BJ (cell line): ENCODE data around the gene TMEM178B. TPM values are rescaled to one million over a fixed set of nuclear protein-coding genes. Genes with fewer than 3 reads are reported as not detected.
"Not testable (repeated sequence)": the region's sequence is repeated elsewhere in the genome, so short reads cannot be mapped to it uniquely, and the experiment has no call there.

Experiments
- CTCF ChIA-PET: fragments of 350-600 bp; formaldehyde crosslinking; extraction: SDS; loops from one replicate; lab custom pipeline; 2021; ENCODE audit warnings: antibody characterized with exemption, inconsistent platforms; lab: Yijun Ruan, JAX
- POLR2A ChIA-PET: fragments of 300-600 bp; sonication (Branson Sonifier 250); formaldehyde crosslinking; extraction: SDS; loops from one replicate; lab custom pipeline; 2021; ENCODE audit warnings: antibody characterized with exemption; lab: Charles Lee
- DNase-seq: peaks from one replicate; pipeline ENCODE4 v3.0.0-alpha.2; 2011; ENCODE audit warnings: low read depth
- H3K27me3 ChIP-seq: 2 replicates; pipeline ENCODE4 v1.6.0; 2011; ENCODE audit warnings: low read length; ENCODE audit not compliant: control insufficient read depth, insufficient read depth
- H3K36me3 ChIP-seq: 2 replicates; pipeline ENCODE4 v1.5.1; 2011; ENCODE audit warnings: low read length; ENCODE audit not compliant: control insufficient read depth, insufficient read depth
- H3K4me3 ChIP-seq: 2 replicates; pipeline ENCODE4 v1.5.1; 2011; ENCODE audit warnings: low read depth, mild to moderate bottlenecking, control low read depth, low read length
- polyA plus RNA-seq: library from polyadenylated mRNA; depleted of rRNA; stranded (reverse); fragments of >200 nt; gene quantifications from 2 replicates; pipeline ENCODE4 v1.2.3, GENCODE V29; 2011
- TF ChIP-seq, protein P1 (sequence below): IDR thresholded peaks from 2 replicates; pipeline ENCODE4 v1.5.1; 2011; ENCODE audit warnings: low read depth, mild to moderate bottlenecking, control low read depth, inconsistent platforms, low read length, moderate library complexity; ENCODE audit not compliant: insufficient read depth

TMEM178B gene
- polyA plus RNA-seq, 1 experiment, result 0.43 TPM

DNA sequence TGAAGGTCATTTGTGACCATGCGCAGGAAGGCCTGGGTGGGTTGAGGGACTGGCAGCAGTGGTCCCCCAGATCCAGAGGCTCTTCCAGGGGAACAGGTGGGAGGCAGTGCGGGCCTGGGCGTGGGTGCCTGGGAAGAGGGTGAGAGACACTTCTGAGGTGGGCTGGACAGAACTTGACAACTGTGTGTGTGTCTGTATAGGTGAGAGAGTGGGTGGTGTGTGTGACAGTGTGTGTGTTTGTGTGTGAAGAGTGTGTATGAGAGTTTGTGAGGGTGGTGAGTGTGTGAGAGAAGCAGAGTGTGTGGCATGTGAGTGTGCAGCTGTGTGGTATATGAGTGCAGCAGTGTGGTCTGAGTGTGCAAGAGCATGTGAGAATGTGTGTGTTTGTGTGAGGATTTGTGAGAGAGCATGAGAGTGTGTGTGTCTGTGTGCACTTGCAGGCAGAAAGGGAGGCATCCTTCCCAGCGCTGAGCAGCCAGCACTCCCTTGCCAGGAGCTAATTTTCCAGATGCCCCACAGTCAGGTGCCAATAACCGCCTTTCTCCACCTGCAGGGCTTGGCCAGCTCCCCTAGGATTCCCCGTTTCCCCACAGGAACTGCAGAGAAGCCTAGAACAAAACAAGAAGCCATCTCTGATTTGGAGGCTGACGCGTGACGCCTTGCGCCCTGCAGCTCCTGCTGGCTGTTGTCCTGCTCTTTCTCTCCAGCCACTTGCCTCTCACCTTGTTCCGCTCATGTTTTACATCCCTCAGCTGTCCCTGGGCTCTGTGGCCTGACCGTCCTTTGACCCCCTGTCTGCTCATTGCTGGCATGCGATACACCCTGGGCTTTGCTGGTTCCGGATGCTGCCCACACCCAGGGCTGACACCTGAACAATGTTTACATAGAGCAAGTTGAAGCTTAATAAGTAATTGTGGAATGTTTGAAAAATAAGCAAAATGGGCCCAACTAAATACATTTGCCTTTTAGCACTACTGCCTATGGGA lies 88.0 kb downstream of the TMEM178B start:
- ChIA-PET POLR2A (no interaction called here), CTCF (no interaction called here)
- TF ChIP-seq, protein P1, sequence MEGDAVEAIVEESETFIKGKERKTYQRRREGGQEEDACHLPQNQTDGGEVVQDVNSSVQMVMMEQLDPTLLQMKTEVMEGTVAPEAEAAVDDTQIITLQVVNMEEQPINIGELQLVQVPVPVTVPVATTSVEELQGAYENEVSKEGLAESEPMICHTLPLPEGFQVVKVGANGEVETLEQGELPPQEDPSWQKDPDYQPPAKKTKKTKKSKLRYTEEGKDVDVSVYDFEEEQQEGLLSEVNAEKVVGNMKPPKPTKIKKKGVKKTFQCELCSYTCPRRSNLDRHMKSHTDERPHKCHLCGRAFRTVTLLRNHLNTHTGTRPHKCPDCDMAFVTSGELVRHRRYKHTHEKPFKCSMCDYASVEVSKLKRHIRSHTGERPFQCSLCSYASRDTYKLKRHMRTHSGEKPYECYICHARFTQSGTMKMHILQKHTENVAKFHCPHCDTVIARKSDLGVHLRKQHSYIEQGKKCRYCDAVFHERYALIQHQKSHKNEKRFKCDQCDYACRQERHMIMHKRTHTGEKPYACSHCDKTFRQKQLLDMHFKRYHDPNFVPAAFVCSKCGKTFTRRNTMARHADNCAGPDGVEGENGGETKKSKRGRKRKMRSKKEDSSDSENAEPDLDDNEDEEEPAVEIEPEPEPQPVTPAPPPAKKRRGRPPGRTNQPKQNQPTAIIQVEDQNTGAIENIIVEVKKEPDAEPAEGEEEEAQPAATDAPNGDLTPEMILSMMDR, result no peak
- Histone ChIP-seq H3K36me3 (no peaks in the 10 kb centered on the region), H3K27me3 (no peaks in the 10 kb centered on the region), H3K4me3 (no peak overlapping the region)
- no peak for DNase-seq

DNA sequence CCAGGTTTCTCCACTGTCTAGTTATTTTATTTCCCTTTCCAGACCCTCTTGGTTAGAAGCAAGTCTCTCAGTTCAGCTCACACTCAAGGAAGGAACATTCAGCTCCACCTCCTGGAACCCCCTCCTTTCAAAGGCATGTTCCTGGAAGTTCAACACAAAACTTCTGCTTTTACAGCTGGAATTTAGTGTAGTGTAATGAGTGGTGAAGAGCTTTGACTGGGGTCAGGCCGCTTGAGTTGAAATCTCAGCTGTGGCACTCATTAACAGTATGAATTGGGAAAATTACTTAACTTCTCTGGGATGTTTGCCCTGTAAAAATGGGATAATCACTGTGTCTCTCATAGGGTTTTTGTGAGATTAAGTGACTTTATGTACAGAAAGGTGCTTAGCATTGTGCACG lies 91.7 kb downstream of the TMEM178B start:
- POLR2A ChIA-PET, result no interaction called here
- Histone ChIP-seq H3K4me3 (no peak overlapping the region), H3K36me3 (no peaks in the 10 kb centered on the region), H3K27me3 (no peaks in the 10 kb centered on the region)
- DNase-seq, result no peak
- TF ChIP-seq, protein P1, result no peak
- CTCF ChIA-PET, result no interaction called here

DNA sequence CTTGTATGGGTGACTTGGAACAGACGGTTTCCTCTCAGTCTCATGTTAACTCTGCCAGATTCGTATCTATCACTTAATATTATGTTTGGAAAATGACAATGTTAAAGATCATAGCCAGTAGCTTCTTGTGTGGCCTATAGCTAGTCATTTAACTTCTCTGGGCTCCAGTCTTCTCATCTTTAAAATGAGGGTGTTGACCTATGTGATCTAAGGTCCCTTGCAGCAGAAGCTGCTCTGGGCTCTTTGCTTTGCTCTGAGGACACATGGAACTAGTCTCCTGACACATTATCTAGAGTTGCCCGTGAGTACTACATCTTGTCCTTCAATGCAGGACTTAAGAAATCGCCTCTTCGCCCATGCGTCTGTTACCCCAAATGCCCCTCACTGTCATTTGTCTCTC lies 93.1 kb downstream of the TMEM178B start:
- TF ChIP-seq, protein P1, result no peak
- Histone ChIP-seq H3K27me3 (no peaks in the 10 kb centered on the region), H3K36me3 (no peaks in the 10 kb centered on the region), H3K4me3 (no peak overlapping the region)
- POLR2A ChIA-PET, result no interaction called here
- DNase-seq, result no peak
- CTCF ChIA-PET, result no interaction called here

DNA sequence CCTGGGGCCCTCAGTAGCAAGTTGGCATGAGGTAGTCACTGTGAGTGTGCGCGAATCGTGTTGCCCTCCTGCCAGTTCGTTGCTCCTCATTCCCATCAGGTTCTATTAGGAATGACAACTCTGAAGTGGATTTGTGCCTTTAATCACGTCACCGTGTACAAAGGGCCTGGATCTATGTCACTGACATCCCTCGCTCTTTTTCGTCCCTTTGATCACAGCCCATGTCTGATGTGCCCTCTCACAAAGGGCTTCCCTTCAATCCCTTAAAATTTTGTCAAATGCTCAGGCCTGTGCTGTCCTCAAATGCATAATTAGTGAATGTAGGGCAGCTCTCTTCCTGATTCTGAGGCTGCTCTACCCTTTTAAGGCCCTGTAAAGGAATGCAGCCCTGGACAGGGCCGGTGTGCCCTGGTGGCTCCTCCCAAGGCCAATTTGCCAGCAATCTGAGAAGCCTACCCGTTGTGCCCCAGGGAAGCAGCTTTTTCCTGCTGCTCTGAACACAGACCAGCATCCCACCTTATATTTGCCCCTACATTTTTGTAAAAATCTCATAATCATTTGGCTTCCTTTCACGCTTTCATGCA lies 93.6 kb downstream of the TMEM178B start:
- H3K27me3 ChIP-seq, result no peaks in the 10 kb centered on the region
- no peak overlapping the region for H3K4me3 ChIP-seq
- TF ChIP-seq, protein P1, result no peak
- H3K36me3 ChIP-seq, result no peaks in the 10 kb centered on the region
- DNase-seq, result no peak
- CTCF ChIA-PET, result no interaction called here
- POLR2A ChIA-PET, result no interaction called here

DNA sequence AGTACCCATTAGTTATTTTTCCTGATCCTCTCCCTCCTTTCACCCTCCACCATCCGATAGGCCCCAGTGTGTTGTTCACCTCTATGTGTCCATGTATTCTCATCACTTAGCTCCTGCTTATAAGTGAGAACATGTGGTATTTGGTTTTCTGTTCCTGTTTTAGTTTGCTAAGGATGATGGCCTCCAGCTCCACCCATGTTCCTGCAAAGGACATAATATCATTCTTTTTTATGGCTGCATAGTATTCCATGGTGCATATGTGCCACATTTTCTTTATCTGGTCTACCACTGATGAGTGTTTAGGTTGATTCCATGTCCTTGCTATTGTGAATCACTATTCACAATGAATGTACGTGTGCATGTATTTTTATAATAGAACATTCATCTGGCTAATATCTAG lies 95.3 kb downstream of the TMEM178B start:
- CTCF ChIA-PET, H3K27me3 ChIP-seq, H3K4me3 ChIP-seq, DNase-seq, POLR2A ChIA-PET, H3K36me3 ChIP-seq: not testable (repeated sequence)

DNA sequence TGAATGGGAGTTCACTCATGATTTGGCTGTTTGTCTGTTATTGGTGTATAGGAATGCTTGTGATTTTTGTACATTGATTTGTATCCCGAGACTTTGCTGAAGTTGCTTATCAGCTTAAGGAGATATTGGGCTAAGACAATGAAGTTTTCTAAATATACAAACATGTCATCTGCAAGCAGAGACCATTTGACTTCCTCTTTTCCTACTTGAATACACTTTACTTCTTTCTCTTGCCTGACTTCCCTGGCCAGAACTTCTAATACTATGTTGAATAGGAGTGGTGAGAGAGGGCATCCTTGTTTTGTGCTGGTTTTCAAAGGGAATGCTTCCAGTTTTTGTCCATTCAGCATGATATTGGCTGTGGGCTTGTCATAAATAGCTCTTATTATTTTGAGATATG lies 101.9 kb downstream of the TMEM178B start:
- H3K4me3 ChIP-seq, POLR2A ChIA-PET, CTCF ChIA-PET, H3K36me3 ChIP-seq, DNase-seq, H3K27me3 ChIP-seq: not testable (repeated sequence)

DNA sequence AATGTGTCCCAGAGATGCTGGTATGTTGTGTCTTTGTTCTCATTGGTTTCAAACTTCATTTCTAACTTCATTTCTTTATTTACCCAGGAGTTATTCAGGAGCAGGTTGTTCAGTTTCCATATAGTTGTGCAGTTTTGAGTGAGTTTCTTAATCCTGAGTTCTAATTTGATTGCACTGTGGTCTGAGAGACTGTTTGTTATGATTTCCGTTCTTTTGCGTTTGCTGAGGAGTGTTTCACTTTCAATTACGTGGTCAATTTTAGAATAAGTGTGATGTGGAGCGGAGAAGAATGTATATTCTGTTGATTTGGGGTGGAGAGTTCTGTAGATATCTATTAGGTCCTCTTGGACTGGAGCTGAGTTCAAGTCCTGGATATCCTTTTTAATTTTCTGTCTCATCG lies 103.3 kb downstream of the TMEM178B start:
- CTCF ChIA-PET, POLR2A ChIA-PET: not testable (repeated sequence)

More for the DNA sequence above, 103.3 kb downstream of the TMEM178B start:
- H3K4me3 ChIP-seq, H3K27me3 ChIP-seq, DNase-seq, H3K36me3 ChIP-seq: not testable (repeated sequence)
